ENCODE measurements around the gene FGR. TPM values are rescaled to one million over a fixed set of nuclear protein-coding genes. Genes with fewer than 3 reads are reported as not detected.
A peak's percentile ranks its signal among the peaks of the same experiment; 100 is the strongest.

Gene FGR
- total RNA-seq, 1 donor from 2014 or later = not detected

DNA sequence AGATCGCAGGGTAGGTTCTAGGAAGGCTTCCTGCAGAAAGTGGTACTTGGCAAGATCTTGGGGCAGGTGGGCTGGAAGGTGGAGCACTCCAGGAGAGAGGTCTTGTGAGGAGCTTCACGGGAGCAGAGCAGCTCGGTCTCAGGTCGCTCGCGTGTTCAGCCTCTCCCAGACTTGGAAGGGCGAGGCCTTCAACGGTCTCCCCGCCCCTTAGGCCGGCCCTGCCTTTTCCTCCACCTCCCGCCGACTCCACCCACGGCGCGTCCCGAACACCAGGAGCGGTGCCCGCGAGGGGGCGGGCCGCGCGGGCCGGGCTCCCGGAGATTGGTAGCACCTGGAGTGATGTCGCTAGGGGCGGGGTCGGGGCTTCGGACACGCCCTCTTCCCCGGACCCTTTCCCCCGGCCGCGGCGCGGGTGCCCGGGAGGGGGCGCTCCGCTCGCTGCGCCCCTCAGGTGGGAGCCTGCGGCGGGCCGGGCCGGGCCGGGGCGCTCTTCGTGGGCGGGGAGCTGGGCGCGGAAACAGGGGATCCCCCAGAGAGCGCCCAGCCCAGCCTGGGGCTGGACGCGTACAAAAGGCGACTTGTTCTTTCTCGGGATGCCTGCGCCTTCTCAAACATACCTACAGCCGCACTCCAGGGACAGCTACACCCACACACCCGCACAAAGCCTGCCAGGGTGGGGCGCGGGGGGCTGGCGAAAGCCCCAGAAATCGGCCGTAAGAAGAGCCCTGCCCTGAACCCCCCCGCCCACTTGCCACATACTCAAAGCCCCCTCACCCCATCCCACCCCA, 66.5 kb downstream of the FGR start:
- DNase-seq (ENCODE audit: low spot score) = peak; percentile 98
- peak overlapping the region; percentile 90 for H3K27ac Mint-ChIP-seq (ENCODE audit: unreplicated experiment)
- peaks cover 95% of the 10 kb centered on the region for H3K4me1 Mint-ChIP-seq (ENCODE audit: low read depth)
- TF ChIP-seq, protein P1, sequence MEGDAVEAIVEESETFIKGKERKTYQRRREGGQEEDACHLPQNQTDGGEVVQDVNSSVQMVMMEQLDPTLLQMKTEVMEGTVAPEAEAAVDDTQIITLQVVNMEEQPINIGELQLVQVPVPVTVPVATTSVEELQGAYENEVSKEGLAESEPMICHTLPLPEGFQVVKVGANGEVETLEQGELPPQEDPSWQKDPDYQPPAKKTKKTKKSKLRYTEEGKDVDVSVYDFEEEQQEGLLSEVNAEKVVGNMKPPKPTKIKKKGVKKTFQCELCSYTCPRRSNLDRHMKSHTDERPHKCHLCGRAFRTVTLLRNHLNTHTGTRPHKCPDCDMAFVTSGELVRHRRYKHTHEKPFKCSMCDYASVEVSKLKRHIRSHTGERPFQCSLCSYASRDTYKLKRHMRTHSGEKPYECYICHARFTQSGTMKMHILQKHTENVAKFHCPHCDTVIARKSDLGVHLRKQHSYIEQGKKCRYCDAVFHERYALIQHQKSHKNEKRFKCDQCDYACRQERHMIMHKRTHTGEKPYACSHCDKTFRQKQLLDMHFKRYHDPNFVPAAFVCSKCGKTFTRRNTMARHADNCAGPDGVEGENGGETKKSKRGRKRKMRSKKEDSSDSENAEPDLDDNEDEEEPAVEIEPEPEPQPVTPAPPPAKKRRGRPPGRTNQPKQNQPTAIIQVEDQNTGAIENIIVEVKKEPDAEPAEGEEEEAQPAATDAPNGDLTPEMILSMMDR (IDR thresholded peaks at IDR 0.05) = peak; percentile 85
- no peaks in the 10 kb centered on the region for H3K27me3 Mint-ChIP-seq (ENCODE audit: low read depth)
- no peaks in the 10 kb centered on the region for H3K36me3 Mint-ChIP-seq (ENCODE audit: low read depth)
- H3K4me3 Mint-ChIP-seq (ENCODE audit: unreplicated experiment) = peak overlapping the region; percentile 60
- H3K9me3 Mint-ChIP-seq (ENCODE audit: low read depth) = no peaks in the 10 kb centered on the region

DNA sequence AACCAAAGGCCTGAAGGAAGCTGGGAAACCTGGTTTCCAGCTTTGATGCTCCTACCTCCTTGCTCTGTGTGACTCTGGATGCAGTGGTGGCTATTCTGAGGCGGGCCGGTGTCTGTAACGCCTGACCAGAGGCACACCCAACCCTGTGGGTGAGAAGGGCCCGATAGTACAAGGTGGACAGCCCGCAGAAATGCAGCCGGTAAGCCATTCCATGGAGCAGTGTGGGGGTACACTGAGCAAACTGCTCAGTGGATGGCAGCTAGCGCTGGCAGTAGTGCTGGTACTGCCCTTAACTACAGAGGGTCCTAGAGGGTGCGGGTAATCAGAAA, 67.0 kb downstream of the FGR start:
- Mint-ChIP-seq H3K36me3 (ENCODE audit: low read depth) (no peaks in the 10 kb centered on the region), H3K9me3 (ENCODE audit: low read depth) (no peaks in the 10 kb centered on the region), H3K27me3 (ENCODE audit: low read depth) (no peaks in the 10 kb centered on the region), H3K4me3 (ENCODE audit: unreplicated experiment) (peak overlapping the region; percentile 13), H3K4me1 (ENCODE audit: low read depth) (peaks cover 95% of the 10 kb centered on the region), H3K27ac (ENCODE audit: unreplicated experiment) (peak overlapping the region; percentile 89)
- DNase-seq (ENCODE audit: low spot score) = no peak
- TF ChIP-seq, protein P1 (IDR thresholded peaks at IDR 0.05) = no peak

DNA sequence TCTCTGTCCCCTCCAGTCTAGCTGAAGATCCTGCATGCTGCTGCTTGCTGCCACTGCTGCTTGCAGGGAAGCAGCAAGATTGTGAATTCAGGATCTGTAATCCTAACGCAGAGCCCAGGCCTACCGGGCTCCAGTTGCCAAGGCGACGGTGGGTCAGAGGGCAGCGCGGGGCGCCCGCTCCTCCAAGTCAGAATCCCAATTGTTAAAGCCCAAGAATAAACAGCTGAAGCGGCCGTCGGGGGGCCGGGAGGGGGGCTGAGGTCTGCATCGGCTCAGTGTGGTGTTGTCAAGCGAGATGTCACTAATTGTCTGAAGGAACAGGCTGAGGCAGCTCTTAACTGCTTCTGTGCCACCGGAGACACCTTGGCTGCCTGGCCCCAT, 67.8 kb downstream of the FGR start:
- Mint-ChIP-seq H3K9me3 (ENCODE audit: low read depth) (no peaks in the 10 kb centered on the region), H3K4me1 (ENCODE audit: low read depth) (peaks cover 95% of the 10 kb centered on the region), H3K27me3 (ENCODE audit: low read depth) (no peaks in the 10 kb centered on the region), H3K27ac (ENCODE audit: unreplicated experiment) (peak overlapping the region; percentile 89), H3K4me3 (ENCODE audit: unreplicated experiment) (peak overlapping the region; percentile 23), H3K36me3 (ENCODE audit: low read depth) (no peaks in the 10 kb centered on the region)
- TF ChIP-seq, protein P1 (IDR thresholded peaks at IDR 0.05) = no peak
- DNase-seq (ENCODE audit: low spot score) = no peak

DNA sequence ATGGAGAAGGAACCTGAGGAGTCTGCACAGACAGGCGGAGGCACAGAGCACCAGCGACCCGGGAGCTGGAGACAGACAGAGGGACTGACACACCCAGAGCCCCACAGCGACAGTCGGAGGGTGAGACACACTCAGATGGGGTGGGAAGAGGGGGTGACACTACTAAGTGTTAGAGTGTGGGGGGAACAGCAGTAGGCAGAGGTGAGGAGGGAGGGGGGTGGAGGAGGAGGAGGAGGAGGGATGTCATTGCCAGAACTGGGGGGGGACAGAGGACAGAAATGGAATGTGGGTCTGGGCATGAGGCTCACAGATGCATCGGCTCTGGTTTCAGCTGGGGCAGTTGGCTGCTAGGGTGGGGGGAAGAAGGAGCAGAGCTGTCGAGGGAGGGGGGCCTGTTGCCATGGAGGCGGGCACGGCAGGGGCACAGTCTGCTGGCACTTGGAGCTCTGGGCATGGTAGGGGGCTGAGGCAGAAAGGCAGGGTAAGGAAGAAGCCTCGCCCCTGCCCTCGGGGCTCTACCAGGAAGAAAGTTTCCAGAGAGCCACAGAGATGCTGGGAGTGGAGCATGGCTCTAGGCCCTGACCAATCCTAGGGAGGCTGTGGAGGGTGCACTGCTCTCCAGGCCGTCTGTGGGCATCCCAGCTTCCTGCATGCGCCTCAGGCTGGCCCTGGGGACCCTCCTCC, 68.4 kb downstream of the FGR start:
- TF ChIP-seq, protein P1 (IDR thresholded peaks at IDR 0.05) = no peak
- no peaks in the 10 kb centered on the region for H3K9me3 Mint-ChIP-seq (ENCODE audit: low read depth)
- H3K27me3 Mint-ChIP-seq (ENCODE audit: low read depth) = no peaks in the 10 kb centered on the region
- H3K36me3 Mint-ChIP-seq (ENCODE audit: low read depth) = no peaks in the 10 kb centered on the region
- H3K4me1 Mint-ChIP-seq (ENCODE audit: low read depth) = peaks cover 95% of the 10 kb centered on the region
- H3K4me3 Mint-ChIP-seq (ENCODE audit: unreplicated experiment) = peak overlapping the region; percentile 23
- peak overlapping the region; percentile 89 for H3K27ac Mint-ChIP-seq (ENCODE audit: unreplicated experiment)
- no peak for DNase-seq (ENCODE audit: low spot score)

DNA sequence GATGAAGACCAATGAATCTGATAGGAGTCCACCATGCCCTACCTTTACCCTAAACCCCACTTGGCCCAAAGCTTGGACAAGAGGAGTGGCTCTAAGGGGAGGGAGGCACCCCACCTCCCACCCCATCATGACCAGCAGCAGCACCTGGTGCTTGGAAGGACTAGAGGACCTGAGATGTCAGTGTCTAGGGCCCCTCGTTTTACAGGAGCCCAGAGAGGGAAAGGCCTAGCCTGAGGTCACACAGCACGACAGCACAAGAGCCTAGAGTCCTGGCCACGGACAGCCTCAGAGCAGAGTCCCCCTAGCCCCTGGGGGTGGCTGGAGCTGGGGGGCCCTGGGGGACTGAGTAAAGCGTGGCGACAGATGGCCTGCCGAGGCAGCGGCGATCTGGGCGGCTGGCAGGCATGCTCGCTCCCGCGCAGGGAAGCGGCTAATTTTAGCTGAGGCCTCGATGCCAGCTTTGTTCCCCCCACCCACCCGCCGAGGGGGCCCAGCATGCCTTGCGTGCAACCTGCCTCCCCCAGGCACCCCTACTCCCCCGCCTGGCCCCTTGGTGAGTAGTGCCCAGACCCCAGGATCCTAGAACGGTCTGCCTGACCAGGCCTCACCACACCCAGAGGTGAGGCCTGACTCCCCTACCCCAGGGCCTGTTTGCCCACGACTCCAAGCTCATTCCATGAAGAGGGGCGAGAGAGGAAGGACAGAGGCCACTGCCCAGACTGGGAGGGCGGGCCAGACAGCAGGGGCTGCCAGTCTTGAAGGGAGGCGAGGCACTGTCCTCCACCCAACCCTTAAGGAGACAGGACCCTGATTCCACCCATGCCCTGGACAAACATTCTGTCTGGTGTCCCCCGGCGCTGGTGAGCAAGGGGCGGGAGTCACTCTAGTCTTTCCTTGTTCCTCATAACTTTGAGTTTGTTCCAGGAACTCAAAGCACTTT, 70.0 kb downstream of the FGR start:
- peak overlapping the region; percentile 89 for H3K27ac Mint-ChIP-seq (ENCODE audit: unreplicated experiment)
- H3K36me3 Mint-ChIP-seq (ENCODE audit: low read depth) = no peaks in the 10 kb centered on the region
- peak overlapping the region; percentile 22 for H3K4me3 Mint-ChIP-seq (ENCODE audit: unreplicated experiment)
- TF ChIP-seq, protein P1 (IDR thresholded peaks at IDR 0.05) = no peak
- H3K27me3 Mint-ChIP-seq (ENCODE audit: low read depth) = no peaks in the 10 kb centered on the region
- H3K9me3 Mint-ChIP-seq (ENCODE audit: low read depth) = no peaks in the 10 kb centered on the region
- peaks cover 96% of the 10 kb centered on the region for H3K4me1 Mint-ChIP-seq (ENCODE audit: low read depth)
- no peak for DNase-seq (ENCODE audit: low spot score)

All from chondrocyte (in vitro differentiated cells).